ES-I3 (cell line): ENCODE measurements around the gene PANX2.
"Not testable (repeated sequence)": the region's sequence is repeated elsewhere in the genome, so short reads cannot be mapped to it uniquely, and the experiment has no call there.

Experiments used
- H3K36me3 ChIP-seq: 2 replicates; pipeline ENCODE4 v1.6.1; 2013; ENCODE audit warnings: mild to moderate bottlenecking, low read length, control low read depth, moderate library complexity; ENCODE audit not compliant: insufficient read depth
- H3K4me1 ChIP-seq: 2 replicates; pipeline ENCODE4 v1.6.1; 2013; ENCODE audit warnings: mild to moderate bottlenecking, control low read depth, low read length; ENCODE audit not compliant: insufficient read depth
- H3K9ac ChIP-seq: 2 replicates; pipeline ENCODE4 v1.6.1; 2013; ENCODE audit warnings: low read depth, mild to moderate bottlenecking, low read length, moderate library complexity
- H3K9me3 ChIP-seq: 2 replicates; pipeline ENCODE4 v1.6.1; 2013; ENCODE audit warnings: mild to moderate bottlenecking, low read length, moderate library complexity; ENCODE audit not compliant: control insufficient read depth, insufficient read depth

The PANX2 gene

DNA sequence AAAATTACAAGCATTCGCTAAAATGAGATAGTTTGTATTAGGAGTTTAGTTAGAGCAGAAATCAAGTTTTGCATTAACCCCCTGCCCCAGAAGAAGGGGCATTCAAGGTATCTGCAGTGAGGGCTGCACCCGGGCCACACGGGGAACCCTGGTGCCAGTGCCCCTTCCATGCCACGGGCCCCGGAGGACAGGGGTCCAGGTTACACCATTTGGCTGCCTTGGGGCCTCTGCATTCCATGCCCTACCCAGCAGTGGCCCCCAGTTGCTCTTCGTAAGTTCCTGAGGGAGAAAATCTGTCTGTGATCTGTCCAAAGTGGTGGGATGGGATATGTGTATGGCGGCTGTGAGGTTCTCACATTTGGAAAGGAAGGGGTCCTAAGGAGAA lies 16.8 kb upstream of the PANX2 start:
- Histone ChIP-seq H3K9me3 (no peaks in the 10 kb centered on the region), H3K9ac (no peak overlapping the region), H3K4me1 (no peaks in the 10 kb centered on the region), H3K36me3 (no peaks in the 10 kb centered on the region)

DNA sequence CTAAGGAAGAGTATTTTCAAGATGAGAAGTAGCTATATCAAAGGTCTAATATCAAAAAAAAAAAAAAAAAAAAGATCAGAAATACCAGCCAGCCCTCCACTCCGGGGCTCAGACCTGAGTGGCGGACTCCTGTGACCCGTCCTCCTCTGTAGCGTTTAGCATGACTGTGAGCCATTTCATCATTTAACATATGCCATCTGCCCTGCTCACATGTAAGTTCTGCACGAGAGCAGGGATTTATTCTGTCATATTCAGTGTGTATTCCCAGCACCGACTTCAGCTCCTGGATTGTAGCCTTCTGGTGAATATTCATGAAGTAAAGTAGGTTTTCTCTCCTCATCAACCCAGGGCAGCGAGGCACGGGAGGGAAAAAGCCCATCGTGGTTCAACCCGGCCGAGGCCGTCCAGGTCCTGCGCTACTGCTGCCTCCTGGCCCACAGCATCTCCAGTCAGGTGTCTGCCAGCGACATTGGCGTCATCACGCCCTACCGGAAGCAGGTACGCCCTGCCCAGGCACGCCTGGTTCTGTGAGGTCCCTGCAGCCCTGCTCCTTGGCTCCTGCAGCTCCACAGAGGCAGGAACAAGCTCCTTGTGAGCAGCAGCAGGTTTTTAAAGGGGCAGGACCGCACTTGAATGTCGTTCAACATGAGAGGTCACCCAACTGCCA lies 12.7 kb upstream of the PANX2 start:
- Histone ChIP-seq H3K9me3 (no peaks in the 10 kb centered on the region), H3K9ac (no peak overlapping the region), H3K4me1 (no peaks in the 10 kb centered on the region), H3K36me3 (no peaks in the 10 kb centered on the region)

DNA sequence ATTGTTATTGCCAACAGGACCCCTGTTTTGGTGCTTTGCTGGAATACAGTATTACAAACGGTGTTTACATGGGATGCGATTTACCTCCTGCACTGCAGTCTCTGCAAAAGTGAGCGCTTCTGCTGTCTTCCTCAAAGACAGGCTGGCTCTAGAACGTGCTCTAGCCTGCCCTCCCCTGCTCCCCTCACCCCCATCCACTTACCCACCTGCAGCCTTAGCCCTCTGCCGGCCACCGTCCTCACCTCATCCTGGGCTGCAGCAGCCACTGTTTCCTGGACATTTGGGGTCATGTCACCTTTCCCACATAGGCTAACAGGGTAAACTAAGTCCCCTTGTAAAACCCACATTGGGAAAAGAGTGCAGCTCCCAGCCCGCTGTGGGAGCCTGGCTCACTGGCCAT lies 9.6 kb upstream of the PANX2 start:
- Histone ChIP-seq H3K9me3 (no peaks in the 10 kb centered on the region), H3K36me3 (no peaks in the 10 kb centered on the region), H3K4me1 (no peaks in the 10 kb centered on the region), H3K9ac (no peak overlapping the region)

DNA sequence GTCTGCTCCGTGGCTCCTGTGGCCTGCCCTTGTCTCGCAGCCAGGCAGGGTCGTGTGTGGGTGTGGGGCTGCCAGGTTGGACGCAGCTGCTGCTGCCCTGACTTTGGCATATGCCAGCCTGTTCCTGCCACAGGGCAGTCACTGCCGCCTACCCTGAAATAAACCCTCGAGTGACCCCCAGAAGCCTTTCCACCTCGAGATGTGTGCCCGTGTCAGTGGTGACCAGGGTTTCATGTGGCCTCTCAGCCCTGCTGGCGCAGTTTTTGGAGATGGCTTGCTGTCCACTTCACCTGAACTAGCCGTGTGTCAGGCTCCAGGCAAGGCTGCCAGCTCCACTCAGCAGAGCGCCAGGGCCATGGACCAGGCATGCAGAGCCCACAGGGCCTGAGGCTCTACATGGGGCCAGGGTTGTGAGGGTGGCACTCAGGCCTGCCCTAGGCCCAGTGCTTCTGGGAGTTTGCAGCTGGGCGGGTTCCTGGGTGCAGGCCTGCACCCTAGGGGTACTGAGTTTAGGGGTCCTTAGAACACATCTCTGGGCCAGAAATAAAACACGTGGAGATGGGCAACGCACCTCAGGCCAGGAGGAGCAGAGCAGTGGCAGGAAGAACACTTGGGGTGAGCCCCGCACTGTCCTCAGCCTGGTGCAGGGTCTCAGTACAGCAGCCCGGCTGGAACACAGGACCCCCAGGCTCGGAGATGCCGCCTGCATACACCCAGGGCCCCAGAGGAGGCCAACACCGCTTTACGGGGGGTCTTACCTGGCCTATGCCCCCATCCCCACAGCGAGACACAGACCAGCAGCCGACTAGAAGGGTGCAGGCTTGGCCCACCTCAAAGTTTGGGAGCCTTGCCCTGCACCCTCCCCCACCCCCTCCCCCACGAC lies 8.8 kb upstream of the PANX2 start:
- Histone ChIP-seq H3K36me3 (no peaks in the 10 kb centered on the region), H3K9me3 (no peaks in the 10 kb centered on the region), H3K4me1 (no peaks in the 10 kb centered on the region), H3K9ac (no peak overlapping the region)

- no peaks in the 10 kb centered on the region for H3K9me3 ChIP-seq
- H3K36me3 ChIP-seq = no peaks in the 10 kb centered on the region
- H3K9ac ChIP-seq = no peak overlapping the region
- no peaks in the 10 kb centered on the region for H3K4me1 ChIP-seq
These were observed 8.1 kb upstream of the PANX2 start for GRCh38 chr22:50162391-50162956.

GRCh38 chr22:50165436-50166123 lies 5.0 kb upstream of the PANX2 start:
- H3K4me1 ChIP-seq = no peaks in the 10 kb centered on the region
- H3K9me3 ChIP-seq = no peaks in the 10 kb centered on the region
- H3K36me3 ChIP-seq = no peaks in the 10 kb centered on the region
- H3K9ac ChIP-seq = no peak overlapping the region

- Histone ChIP-seq H3K9ac (no peak overlapping the region), H3K36me3 (no peaks in the 10 kb centered on the region), H3K4me1 (no peaks in the 10 kb centered on the region), H3K9me3 (no peaks in the 10 kb centered on the region)
These were observed 2.6 kb upstream of the PANX2 start for GRCh38 chr22:50167689-50168489.

- H3K4me1 ChIP-seq, H3K9me3 ChIP-seq, H3K9ac ChIP-seq, H3K36me3 ChIP-seq: not testable (repeated sequence)
These were observed 1.9 kb upstream of the PANX2 start for GRCh38 chr22:50168490-50169180.

DNA sequence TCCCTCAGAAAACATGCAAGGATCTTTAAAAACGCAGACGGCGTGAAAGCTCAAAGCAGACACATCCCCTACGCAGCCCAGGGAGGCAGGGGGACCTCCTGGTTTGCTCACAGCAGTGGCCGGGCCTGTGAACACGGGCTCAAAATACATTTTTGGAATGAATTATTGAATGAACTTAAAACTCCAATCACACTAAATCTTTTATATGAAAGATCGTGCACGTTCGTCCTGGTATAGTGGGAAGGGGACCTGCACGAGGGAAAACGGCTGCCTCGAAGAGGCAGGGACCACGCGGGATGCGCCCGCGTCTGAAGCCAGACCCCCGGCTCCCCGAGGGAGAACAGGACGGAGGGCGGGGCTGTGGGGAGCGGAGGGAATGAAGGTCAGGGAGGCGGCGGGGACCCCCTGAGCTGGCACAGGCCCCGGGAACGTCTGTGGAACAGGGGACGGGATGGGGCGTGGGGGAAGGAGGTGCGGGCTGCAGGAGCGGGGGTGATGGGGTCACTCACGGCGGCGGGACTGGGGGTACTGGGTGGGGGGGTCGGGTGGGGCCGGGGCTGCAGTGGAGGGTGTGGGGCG lies 1.3 kb upstream of the PANX2 start:
- Histone ChIP-seq H3K9me3 (no peaks in the 10 kb centered on the region), H3K36me3 (no peaks in the 10 kb centered on the region), H3K4me1 (no peaks in the 10 kb centered on the region), H3K9ac (peak overlapping the region; percentile 23; the same call in 1 of the 2 replicates)

DNA sequence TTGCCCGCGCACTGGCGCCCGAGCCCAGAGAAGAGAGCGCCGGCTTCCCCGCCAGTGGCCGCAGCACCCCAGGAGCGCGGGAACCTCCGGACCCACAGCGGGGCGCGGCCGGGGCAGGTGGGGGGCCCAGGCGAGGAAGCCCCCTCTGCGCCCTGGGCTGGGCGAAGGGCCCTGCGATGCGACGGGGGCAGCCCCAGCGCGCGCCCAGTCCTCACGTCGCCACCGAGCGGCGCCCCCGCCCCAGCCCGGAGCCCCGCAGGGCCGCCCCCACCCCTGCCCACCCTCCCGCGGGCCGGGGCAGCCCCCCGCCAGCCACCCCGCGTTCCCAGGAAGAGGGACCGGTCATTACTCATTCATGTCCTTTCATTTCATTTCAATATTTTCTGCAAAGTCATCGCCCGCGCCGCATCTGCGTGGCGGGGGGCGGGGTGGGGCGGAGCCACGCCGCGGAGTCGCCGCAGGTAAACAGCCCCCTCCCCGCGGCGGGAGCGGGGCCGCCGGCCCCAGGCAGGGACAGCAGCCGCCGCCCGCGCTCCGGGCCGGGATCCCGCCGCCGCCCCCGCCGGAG lies 673 bp upstream of the PANX2 start:
- Histone ChIP-seq H3K9ac (peak overlapping the region; percentile 24; the same call in 1 of the 2 replicates), H3K4me1 (no peaks in the 10 kb centered on the region), H3K9me3 (no peaks in the 10 kb centered on the region), H3K36me3 (no peaks in the 10 kb centered on the region)

GRCh38 chr22:50171319-50171964 lies 911 bp downstream of the PANX2 start:
- Histone ChIP-seq H3K4me1 (no peaks in the 10 kb centered on the region), H3K36me3 (no peaks in the 10 kb centered on the region), H3K9me3 (no peaks in the 10 kb centered on the region), H3K9ac (peak overlapping the region; percentile 61; the same call in 1 of the 2 replicates)

- Histone ChIP-seq H3K9ac (no peak overlapping the region), H3K36me3 (no peaks in the 10 kb centered on the region), H3K9me3 (no peaks in the 10 kb centered on the region), H3K4me1 (no peaks in the 10 kb centered on the region)
These were observed 1.5 kb downstream of the PANX2 start for GRCh38 chr22:50171965-50172421.
